Fibroblast of skin of left quadriceps (primary cell): ENCODE measurements around the gene CDCP1.

ENCODE experiments used
- DNase-seq, 2 experiments: peaks; one replicate each; pipeline ENCODE4 v3.0.0-alpha.2; 2013; ENCODE audit warnings: low read depth in 2 of 2

CDCP1 gene

GRCh38 chr3:45113625-45114050 lies 32.5 kb downstream of the CDCP1 start:
- DNase-seq = no peak

GRCh38 chr3:45112939-45113338 lies 33.2 kb downstream of the CDCP1 start:
- DNase-seq = peak in 1 of 2 experiments; percentile 66

- no peak for DNase-seq
These were observed 35.7 kb downstream of the CDCP1 start for GRCh38 chr3:45110509-45110833.

- DNase-seq = no peak
These were observed 36.2 kb downstream of the CDCP1 start for GRCh38 chr3:45109771-45110508.

GRCh38 chr3:45106874-45107273 lies 39.3 kb downstream of the CDCP1 start:
- no peak for DNase-seq

- peak in 1 of 2 experiments; percentile 54 for DNase-seq
These were observed 40.1 kb downstream of the CDCP1 start for GRCh38 chr3:45105855-45106671.

GRCh38 chr3:45104715-45105711 lies 41.2 kb downstream of the CDCP1 start:
- DNase-seq = no peak

- DNase-seq = no peak
These were observed 42.1 kb downstream of the CDCP1 start for GRCh38 chr3:45103753-45104714.

- no peak for DNase-seq
These were observed 42.8 kb downstream of the CDCP1 start for GRCh38 chr3:45103334-45103733.

- peak; percentile 79 to 82 for DNase-seq
These were observed 45.2 kb downstream of the CDCP1 start for GRCh38 chr3:45100981-45101407.

GRCh38 chr3:45098310-45098709 lies 47.9 kb downstream of the CDCP1 start:
- DNase-seq = no peak

GRCh38 chr3:45097296-45097883 lies 48.8 kb downstream of the CDCP1 start:
- DNase-seq = no peak

GRCh38 chr3:45095916-45096526 lies 50.2 kb downstream of the CDCP1 start:
- no peak for DNase-seq

GRCh38 chr3:45093176-45093575 lies 53.0 kb downstream of the CDCP1 start:
- no peak for DNase-seq

GRCh38 chr3:45092132-45093031 lies 53.8 kb downstream of the CDCP1 start:
- no peak for DNase-seq

GRCh38 chr3:45090855-45091254 lies 55.3 kb downstream of the CDCP1 start:
- no peak for DNase-seq

GRCh38 chr3:45088543-45089358 lies 57.4 kb downstream of the CDCP1 start:
- no peak for DNase-seq

GRCh38 chr3:45087155-45087554 lies 59.0 kb downstream of the CDCP1 start:
- DNase-seq = no peak
